Astrocyte (in vitro differentiated cells and primary cell): ENCODE measurements around the gene RO60.

Experiments
- CTCF ChIP-seq: IDR thresholded peaks from 2 replicates; pipeline ENCODE4 v1.5.1; 2011; ENCODE audit warnings: low read depth, mild to moderate bottlenecking, inconsistent platforms, low read length, moderate library complexity; ENCODE audit not compliant: insufficient read depth
- EZH2 ChIP-seq: IDR thresholded peaks from 2 replicates; pipeline ENCODE4 v1.6.1; 2012; ENCODE audit warnings: mild to moderate bottlenecking, low read length, inconsistent platforms; ENCODE audit not compliant: insufficient read depth

GRCh38 chr1:193086342-193086741 lies 26.9 kb downstream of the RO60 start:
- no peak for TF ChIP-seq CTCF
- no peak for TF ChIP-seq EZH2
